Activated B cell treated with CpG ODN at 0.5 μM for 24 hours (primary cell): Measurements from ENCODE around the gene OGDH. TPM values are rescaled to one million over a fixed set of nuclear protein-coding genes. Genes with fewer than 3 reads are reported as not detected.

Source experiments
- ATAC-seq: fragments of 200-7000 bp; cut with Tn5 transposase; one replicate; pipeline ENCODE4 v1.10.0; 2021; ENCODE audit warnings: low read depth, mild to moderate bottlenecking, moderate library complexity
- CTCF ChIA-PET: fragments of 350-600 bp; sonication (Branson Sonifier 250); formaldehyde crosslinking; loops from one replicate; lab custom pipeline; 2021; ENCODE audit warnings: antibody characterized with exemption; lab: Charles Lee
- POLR2A ChIA-PET: fragments of 350-600 bp; sonication (Branson Sonifier 250); formaldehyde crosslinking; loops from one replicate; lab custom pipeline; 2021; ENCODE audit warnings: antibody characterized with exemption; lab: Charles Lee
- DNase-seq: peaks from one replicate; pipeline ENCODE4 v3.0.0; 2022
- H3K27ac Mint-ChIP-seq: one replicate; pipeline ENCODE4 v1.8.0; 2020; ENCODE audit warnings: mixed read lengths
- H3K27me3 Mint-ChIP-seq: one replicate; pipeline ENCODE4 v1.8.0; 2021; ENCODE audit warnings: mixed read lengths
- H3K36me3 Mint-ChIP-seq: one replicate; pipeline ENCODE4 v1.8.0; 2021; ENCODE audit warnings: low read depth, mixed read lengths
- H3K4me1 Mint-ChIP-seq: one replicate; pipeline ENCODE4 v1.8.0; 2021; ENCODE audit warnings: mixed read lengths
- H3K4me3 Mint-ChIP-seq: one replicate; pipeline ENCODE4 v1.8.0; 2020; ENCODE audit warnings: mild to moderate bottlenecking, mixed read lengths
- H3K9me3 Mint-ChIP-seq: one replicate; pipeline ENCODE4 v1.8.0; 2020; ENCODE audit warnings: mixed read lengths
- intact Hi-C: fragments of 100-400 bp; cut with micrococcal nuclease; formaldehyde crosslinking; loops from one replicate; pipeline ENCODE4 v1.15.1; 2024
- total RNA-seq: library from RNA; stranded (reverse); gene quantifications from 2 replicates; pipeline ENCODE4 v1.2.3, GENCODE V29; 2022
- TF ChIP-seq, protein P1 (sequence below): fragments of 200-600 bp; IDR thresholded peaks from one replicate; pipeline ENCODE4 v1.8.0; 2022; ENCODE audit warnings: antibody characterized with exemption, mild to moderate bottlenecking

Gene OGDH
- total RNA-seq, 1 donor from 2014 or later, result 81.7 TPM

DNA sequence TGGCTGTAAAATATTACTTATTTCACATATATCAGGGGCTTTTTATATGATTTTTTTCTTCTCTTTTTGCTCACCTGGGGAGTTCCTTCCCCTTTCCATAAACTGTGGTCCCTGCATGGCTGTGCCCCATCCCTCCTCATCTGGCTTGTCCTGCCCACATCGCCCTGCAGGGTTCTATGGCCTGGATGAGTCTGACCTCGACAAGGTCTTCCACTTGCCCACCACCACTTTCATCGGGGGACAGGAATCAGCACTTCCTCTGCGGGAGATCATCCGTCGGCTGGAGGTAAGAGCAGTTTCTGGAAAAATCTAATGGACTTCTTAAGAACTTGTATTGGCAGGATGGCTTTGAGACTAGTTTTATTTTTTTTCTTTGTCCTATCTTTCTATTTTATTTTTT is 60.1 kb downstream of the OGDH start:
- Mint-ChIP-seq H3K9me3 (peaks cover 3% of the 10 kb centered on the region), H3K4me3 (no peak overlapping the region), H3K27ac (no peak overlapping the region), H3K4me1 (peaks cover 6% of the 10 kb centered on the region), H3K27me3 (no peaks in the 10 kb centered on the region), H3K36me3 (peaks cover 52% of the 10 kb centered on the region)
- POLR2A ChIA-PET, result no interaction called here
- CTCF ChIA-PET, result no interaction called here
- TF ChIP-seq, protein P1, sequence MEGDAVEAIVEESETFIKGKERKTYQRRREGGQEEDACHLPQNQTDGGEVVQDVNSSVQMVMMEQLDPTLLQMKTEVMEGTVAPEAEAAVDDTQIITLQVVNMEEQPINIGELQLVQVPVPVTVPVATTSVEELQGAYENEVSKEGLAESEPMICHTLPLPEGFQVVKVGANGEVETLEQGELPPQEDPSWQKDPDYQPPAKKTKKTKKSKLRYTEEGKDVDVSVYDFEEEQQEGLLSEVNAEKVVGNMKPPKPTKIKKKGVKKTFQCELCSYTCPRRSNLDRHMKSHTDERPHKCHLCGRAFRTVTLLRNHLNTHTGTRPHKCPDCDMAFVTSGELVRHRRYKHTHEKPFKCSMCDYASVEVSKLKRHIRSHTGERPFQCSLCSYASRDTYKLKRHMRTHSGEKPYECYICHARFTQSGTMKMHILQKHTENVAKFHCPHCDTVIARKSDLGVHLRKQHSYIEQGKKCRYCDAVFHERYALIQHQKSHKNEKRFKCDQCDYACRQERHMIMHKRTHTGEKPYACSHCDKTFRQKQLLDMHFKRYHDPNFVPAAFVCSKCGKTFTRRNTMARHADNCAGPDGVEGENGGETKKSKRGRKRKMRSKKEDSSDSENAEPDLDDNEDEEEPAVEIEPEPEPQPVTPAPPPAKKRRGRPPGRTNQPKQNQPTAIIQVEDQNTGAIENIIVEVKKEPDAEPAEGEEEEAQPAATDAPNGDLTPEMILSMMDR, result no peak
- DNase-seq (no peak), ATAC-seq (no peak)
- intact Hi-C loops, result no loop called here

DNA sequence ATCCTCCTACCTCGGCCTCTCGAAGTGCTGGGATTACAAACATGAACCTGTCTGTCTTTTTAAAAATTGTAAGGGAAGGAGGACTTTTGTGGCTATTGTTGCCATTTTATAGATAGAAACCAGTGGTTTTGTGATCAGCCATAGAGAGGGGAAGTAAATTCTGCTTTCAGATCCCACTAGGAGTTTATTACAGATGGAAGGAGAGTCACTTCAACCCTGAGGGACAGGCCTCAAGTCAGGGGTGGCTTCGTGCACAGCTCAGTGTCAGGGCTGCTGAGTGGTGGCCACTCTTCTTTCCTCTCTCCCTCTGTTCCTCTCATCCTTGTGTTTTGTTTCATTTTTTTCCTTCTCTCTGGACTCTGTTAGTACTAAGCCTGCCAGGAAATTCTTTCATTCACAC is 60.8 kb downstream of the OGDH start:
- intact Hi-C loops, result no loop called here
- DNase-seq (no peak), ATAC-seq (no peak)
- Mint-ChIP-seq H3K27ac (no peak overlapping the region), H3K36me3 (peaks cover 52% of the 10 kb centered on the region), H3K27me3 (no peaks in the 10 kb centered on the region), H3K4me3 (no peak overlapping the region), H3K4me1 (peaks cover 6% of the 10 kb centered on the region), H3K9me3 (peaks cover under 1% of the 10 kb centered on the region)
- ChIA-PET CTCF (no interaction called here), POLR2A (no interaction called here)
- TF ChIP-seq, protein P1, result no peak

- no peak overlapping the region for H3K27ac Mint-ChIP-seq
- no peaks in the 10 kb centered on the region for H3K9me3 Mint-ChIP-seq
- no peak for ATAC-seq
- peaks cover 60% of the 10 kb centered on the region for H3K36me3 Mint-ChIP-seq
- ChIA-PET CTCF (no interaction called here), POLR2A (no interaction called here)
- H3K27me3 Mint-ChIP-seq, result no peaks in the 10 kb centered on the region
- H3K4me1 Mint-ChIP-seq, result peaks cover 5% of the 10 kb centered on the region
- intact Hi-C loops, result no loop called here
- TF ChIP-seq, protein P1, result no peak
- H3K4me3 Mint-ChIP-seq, result no peak overlapping the region
- DNase-seq, result no peak
Measured at GRCh38 chr7:44671069-44671468, 64.6 kb downstream of the OGDH start.

GRCh38 chr7:44673324-44673723 is 66.9 kb downstream of the OGDH start:
- Mint-ChIP-seq H3K36me3 (peaks cover 58% of the 10 kb centered on the region), H3K27me3 (no peaks in the 10 kb centered on the region), H3K27ac (no peak overlapping the region), H3K4me3 (no peak overlapping the region), H3K4me1 (no peaks in the 10 kb centered on the region), H3K9me3 (no peaks in the 10 kb centered on the region)
- DNase-seq (no peak), ATAC-seq (peak; percentile 73)
- intact Hi-C loops, result no loop called here
- POLR2A ChIA-PET, result no interaction called here
- CTCF ChIA-PET, result no interaction called here
- TF ChIP-seq, protein P1, result no peak

- intact Hi-C loops, result no loop called here
- Mint-ChIP-seq H3K36me3 (peaks cover 61% of the 10 kb centered on the region), H3K27ac (no peak overlapping the region), H3K9me3 (no peaks in the 10 kb centered on the region), H3K27me3 (no peaks in the 10 kb centered on the region), H3K4me3 (no peak overlapping the region), H3K4me1 (no peaks in the 10 kb centered on the region)
- ATAC-seq (no peak), DNase-seq (no peak)
- TF ChIP-seq, protein P1, result no peak
- CTCF ChIA-PET, result no interaction called here
- POLR2A ChIA-PET, result no interaction called here
Measured at GRCh38 chr7:44673771-44674170, 67.3 kb downstream of the OGDH start.
